Measurements from ENCODE around the gene HFE. TPM values are rescaled to one million over a fixed set of nuclear protein-coding genes. Genes with fewer than 3 reads are reported as not detected.
"Not testable (repeated sequence)": the region's sequence is repeated elsewhere in the genome, so short reads cannot be mapped to it uniquely, and the experiment has no call there.

HFE gene
- total RNA-seq, 1 experiment from 2014 or later, result not detected

- Histone ChIP-seq H3K4me3 (ENCODE audit: low read length) (no peak overlapping the region), H3K27me3 (ENCODE audit: low read length) (no peaks in the 10 kb centered on the region), H3K27ac (ENCODE audit: low read length) (no peak overlapping the region), H2AFZ (ENCODE audit: low read length) (no peak overlapping the region), H3F3A (ENCODE audit: low read length, unreplicated experiment) (peaks cover 6% of the 10 kb centered on the region), H3K9me2 (replicated peaks; ENCODE audit: low read length) (no peaks in the 10 kb centered on the region), H3K9ac (ENCODE audit: low read length) (no peak overlapping the region), H3K4me1 (ENCODE audit: insufficient read depth, low read length) (peaks cover 10% of the 10 kb centered on the region), H3K79me2 (ENCODE audit: low read length) (no peaks in the 10 kb centered on the region), H3K4me2 (ENCODE audit: low read length) (no peak overlapping the region), H3K9me3 (ENCODE audit: low read length) (no peaks in the 10 kb centered on the region), H3K36me3 (ENCODE audit: low read depth, low read length) (no peaks in the 10 kb centered on the region), H4K20me1 (ENCODE audit: low read length) (no peaks in the 10 kb centered on the region)
- POLR2A ChIA-PET (ENCODE audit: unreplicated experiment), result no interaction called here
- BruUV-seq (replicated peaks), result no TSS peak
- CTCF ChIA-PET, result no interaction called here
- DNase-seq (no peak), ATAC-seq (no peak)
- intact Hi-C loops (cut with micrococcal nuclease), result loop anchor here (2.0 to 5.0 kb wide), 3 partner anchors 45 to 159 kb away; a partner anchor contains a TSS
- TF ChIP-seq EZH2phosphoT487 (IDR thresholded peaks at IDR 0.05; ENCODE audit: borderline replicate concordance, low read length) (no peak), CTCF (conservative IDR thresholded peaks at IDR 0.05; ENCODE audit: low read depth, low read length) (no peak), EZH2 (IDR thresholded peaks at IDR 0.05; ENCODE audit: low read length, unreplicated experiment) (no peak)
These were observed 29.3 kb upstream of the HFE start for GRCh38 chr6:26057899-26058298.

GRCh38 chr6:26058477-26059033 is 28.7 kb upstream of the HFE start:
- CTCF ChIA-PET; H3K4me3 ChIP-seq (ENCODE audit: low read length); BruUV-seq (replicated peaks); DNase-seq; ATAC-seq; H3K9ac ChIP-seq (ENCODE audit: low read length); H3K27ac ChIP-seq (ENCODE audit: low read length); H3K79me2 ChIP-seq (ENCODE audit: low read length); H3K9me3 ChIP-seq (ENCODE audit: low read length); H3K4me2 ChIP-seq (ENCODE audit: low read length); H3K27me3 ChIP-seq (ENCODE audit: low read length); H2AFZ ChIP-seq (ENCODE audit: low read length); H3K36me3 ChIP-seq (ENCODE audit: low read depth, low read length); H3K9me2 ChIP-seq (replicated peaks; ENCODE audit: low read length); H4K20me1 ChIP-seq (ENCODE audit: low read length); H3F3A ChIP-seq (ENCODE audit: low read length, unreplicated experiment): not testable (repeated sequence)
- POLR2A ChIA-PET (ENCODE audit: unreplicated experiment), result interaction anchor here (0.6 kb wide), 1 partner anchor 65 kb away, joined by 4 read pairs; a partner anchor contains a TSS
- intact Hi-C loops (cut with micrococcal nuclease), result loop anchor here (5.0 kb wide), 2 partner anchors 139 to 159 kb away; a partner anchor contains a TSS
- peaks cover 10% of the 10 kb centered on the region for H3K4me1 ChIP-seq (ENCODE audit: insufficient read depth, low read length)

- H3K27ac ChIP-seq (ENCODE audit: low read length), result no peak overlapping the region
- no peak for ATAC-seq
- ChIA-PET POLR2A (ENCODE audit: unreplicated experiment) (no interaction called here), CTCF (interaction anchor here (0.7 kb wide), 1 partner anchor 32 kb away, joined by 4 read pairs; no protein-coding TSS in a partner anchor)
- TF ChIP-seq EZH2 (IDR thresholded peaks at IDR 0.05; ENCODE audit: low read length, unreplicated experiment) (no peak), CTCF (conservative IDR thresholded peaks at IDR 0.05; ENCODE audit: low read depth, low read length) (no peak), EZH2phosphoT487 (IDR thresholded peaks at IDR 0.05; ENCODE audit: borderline replicate concordance, low read length) (no peak)
- no peaks in the 10 kb centered on the region for H3K9me3 ChIP-seq (ENCODE audit: low read length)
- intact Hi-C loops (cut with micrococcal nuclease), result loop anchor here (5.0 kb wide), 2 partner anchors 137 to 157 kb away; a partner anchor contains a TSS
- no peak overlapping the region for H3K4me2 ChIP-seq (ENCODE audit: low read length)
- H3K9me2 ChIP-seq (replicated peaks; ENCODE audit: low read length), result no peaks in the 10 kb centered on the region
- no peak overlapping the region for H2AFZ ChIP-seq (ENCODE audit: low read length)
- H3F3A ChIP-seq (ENCODE audit: low read length, unreplicated experiment), result peaks cover 6% of the 10 kb centered on the region
- DNase-seq, result no peak
- H3K4me1 ChIP-seq (ENCODE audit: insufficient read depth, low read length), result peaks cover 6% of the 10 kb centered on the region
- no peaks in the 10 kb centered on the region for H4K20me1 ChIP-seq (ENCODE audit: low read length)
- no peaks in the 10 kb centered on the region for H3K27me3 ChIP-seq (ENCODE audit: low read length)
- H3K79me2 ChIP-seq (ENCODE audit: low read length), result no peaks in the 10 kb centered on the region
- BruUV-seq (replicated peaks), result no TSS peak
- H3K36me3 ChIP-seq (ENCODE audit: low read depth, low read length), result no peaks in the 10 kb centered on the region
- no peak overlapping the region for H3K4me3 ChIP-seq (ENCODE audit: low read length)
- H3K9ac ChIP-seq (ENCODE audit: low read length), result no peak overlapping the region
These were observed 27.3 kb upstream of the HFE start for GRCh38 chr6:26059941-26060340.

All from PC-3 (cell line).